Mononuclear cell (primary cell): Measurements from ENCODE around the gene F13A1. TPM values are rescaled to one million over a fixed set of nuclear protein-coding genes. Genes with fewer than 3 reads are reported as not detected.

Experiments
- H3K27me3 ChIP-seq: 2 replicates; pipeline ENCODE4 v1.6.0; 2011; ENCODE audit warnings: low read length, control low read depth; ENCODE audit not compliant: insufficient read depth
- H3K4me1 ChIP-seq: 2 replicates; pipeline ENCODE4 v1.5.1; 2011; ENCODE audit warnings: mild to moderate bottlenecking, low read length, control low read depth; ENCODE audit not compliant: insufficient read depth
- H3K4me3 ChIP-seq: 2 replicates; pipeline ENCODE4 v1.5.1; 2011; ENCODE audit warnings: mild to moderate bottlenecking, low read length, moderate library complexity
- H3K9me3 ChIP-seq: 2 replicates; pipeline ENCODE4 v1.5.1; 2011; ENCODE audit warnings: low read depth, mild to moderate bottlenecking, control low read depth, low read length
- total RNA-seq: library from RNA; depleted of rRNA; stranded (reverse); fragments of >200 nt; gene quantifications from one replicate; pipeline ENCODE4 v1.2.3, GENCODE V29; 2012

F13A1 gene
- total RNA-seq, 1 donor, result 158 TPM

GRCh38 chr6:6287415-6287814 is 33.0 kb downstream of the F13A1 start:
- Histone ChIP-seq H3K27me3 (no peaks in the 10 kb centered on the region), H3K4me1 (peaks cover 12% of the 10 kb centered on the region), H3K9me3 (no peaks in the 10 kb centered on the region), H3K4me3 (no peak overlapping the region)

- Histone ChIP-seq H3K9me3 (no peaks in the 10 kb centered on the region), H3K27me3 (no peaks in the 10 kb centered on the region), H3K4me3 (no peak overlapping the region), H3K4me1 (peaks cover 12% of the 10 kb centered on the region)
Observed at GRCh38 chr6:6285679-6286078, 34.8 kb downstream of the F13A1 start.

- H3K9me3 ChIP-seq, result no peaks in the 10 kb centered on the region
Observed at GRCh38 chr6:6284221-6284966, 36.1 kb downstream of the F13A1 start.

GRCh38 chr6:6283746-6284145 is 36.7 kb downstream of the F13A1 start:
- Histone ChIP-seq H3K9me3 (no peaks in the 10 kb centered on the region), H3K4me1 (peaks cover 12% of the 10 kb centered on the region), H3K4me3 (no peak overlapping the region), H3K27me3 (no peaks in the 10 kb centered on the region)

More at GRCh38 chr6:6284221-6284966, 36.1 kb downstream of the F13A1 start:
- H3K4me3 ChIP-seq, result no peak overlapping the region
- H3K27me3 ChIP-seq, result no peaks in the 10 kb centered on the region
- peaks cover 12% of the 10 kb centered on the region for H3K4me1 ChIP-seq

GRCh38 chr6:6282716-6283115 is 37.7 kb downstream of the F13A1 start:
- H3K27me3 ChIP-seq, result no peaks in the 10 kb centered on the region
- H3K4me3 ChIP-seq, result no peak overlapping the region
- peaks cover 14% of the 10 kb centered on the region for H3K4me1 ChIP-seq
- no peaks in the 10 kb centered on the region for H3K9me3 ChIP-seq

GRCh38 chr6:6277413-6277812 is 43.0 kb downstream of the F13A1 start:
- H3K27me3 ChIP-seq, result no peaks in the 10 kb centered on the region
- H3K4me3 ChIP-seq, result no peak overlapping the region
- peaks cover 7% of the 10 kb centered on the region for H3K4me1 ChIP-seq
- no peaks in the 10 kb centered on the region for H3K9me3 ChIP-seq

GRCh38 chr6:6270948-6271535 is 49.4 kb downstream of the F13A1 start:
- H3K4me1 ChIP-seq, result no peaks in the 10 kb centered on the region
- H3K4me3 ChIP-seq, result no peak overlapping the region
- H3K9me3 ChIP-seq, result no peaks in the 10 kb centered on the region
- H3K27me3 ChIP-seq, result no peaks in the 10 kb centered on the region

GRCh38 chr6:6260196-6260722 is 60.2 kb downstream of the F13A1 start:
- H3K4me3 ChIP-seq, result no peak overlapping the region
- no peaks in the 10 kb centered on the region for H3K9me3 ChIP-seq
- H3K4me1 ChIP-seq, result no peaks in the 10 kb centered on the region

GRCh38 chr6:6256886-6257285 is 63.6 kb downstream of the F13A1 start:
- Histone ChIP-seq H3K27me3 (no peaks in the 10 kb centered on the region), H3K4me3 (no peak overlapping the region), H3K4me1 (no peaks in the 10 kb centered on the region), H3K9me3 (no peaks in the 10 kb centered on the region)

More at GRCh38 chr6:6260196-6260722, 60.2 kb downstream of the F13A1 start:
- no peaks in the 10 kb centered on the region for H3K27me3 ChIP-seq

GRCh38 chr6:6256259-6256658 is 64.2 kb downstream of the F13A1 start:
- Histone ChIP-seq H3K4me3 (no peak overlapping the region), H3K4me1 (no peaks in the 10 kb centered on the region), H3K9me3 (no peaks in the 10 kb centered on the region), H3K27me3 (no peaks in the 10 kb centered on the region)

GRCh38 chr6:6251555-6252280 is 68.7 kb downstream of the F13A1 start:
- H3K9me3 ChIP-seq, result no peaks in the 10 kb centered on the region

GRCh38 chr6:6248651-6249050 is 71.8 kb downstream of the F13A1 start:
- no peaks in the 10 kb centered on the region for H3K4me1 ChIP-seq
- no peak overlapping the region for H3K4me3 ChIP-seq
- no peaks in the 10 kb centered on the region for H3K9me3 ChIP-seq
- H3K27me3 ChIP-seq, result no peaks in the 10 kb centered on the region

More at GRCh38 chr6:6251555-6252280, 68.7 kb downstream of the F13A1 start:
- Histone ChIP-seq H3K4me3 (no peak overlapping the region), H3K4me1 (no peaks in the 10 kb centered on the region), H3K27me3 (no peaks in the 10 kb centered on the region)

- Histone ChIP-seq H3K4me3 (no peak overlapping the region), H3K9me3 (no peaks in the 10 kb centered on the region), H3K27me3 (no peaks in the 10 kb centered on the region), H3K4me1 (no peaks in the 10 kb centered on the region)
Observed at GRCh38 chr6:6246544-6246943, 73.9 kb downstream of the F13A1 start.

GRCh38 chr6:6244624-6245023 is 75.8 kb downstream of the F13A1 start:
- no peaks in the 10 kb centered on the region for H3K4me1 ChIP-seq
- no peak overlapping the region for H3K4me3 ChIP-seq
- H3K9me3 ChIP-seq, result no peaks in the 10 kb centered on the region
- no peaks in the 10 kb centered on the region for H3K27me3 ChIP-seq

GRCh38 chr6:6243846-6244245 is 76.6 kb downstream of the F13A1 start:
- Histone ChIP-seq H3K4me1 (no peaks in the 10 kb centered on the region), H3K9me3 (no peaks in the 10 kb centered on the region), H3K4me3 (no peak overlapping the region)

More at GRCh38 chr6:6243846-6244245, 76.6 kb downstream of the F13A1 start:
- no peaks in the 10 kb centered on the region for H3K27me3 ChIP-seq
